Stimulated activated CD4-positive, alpha-beta T cell treated with anti-CD3 and anti-CD28 coated beads, Interleukin-12 subunit alpha, Interleukin-12 subunit beta, amount 100 ng/mL, for 24 hours (primary cell): ENCODE measurements around the gene LLGL2.
"Not testable (repeated sequence)": the region's sequence is repeated elsewhere in the genome, so short reads cannot be mapped to it uniquely, and the experiment has no call there.

Experiments used
- DNase-seq, 2 experiments: peaks; one replicate each; pipeline ENCODE4 v3.0.0-alpha.2; 2020; ENCODE audit warnings: low read depth in 2 of 2

Gene LLGL2

DNA sequence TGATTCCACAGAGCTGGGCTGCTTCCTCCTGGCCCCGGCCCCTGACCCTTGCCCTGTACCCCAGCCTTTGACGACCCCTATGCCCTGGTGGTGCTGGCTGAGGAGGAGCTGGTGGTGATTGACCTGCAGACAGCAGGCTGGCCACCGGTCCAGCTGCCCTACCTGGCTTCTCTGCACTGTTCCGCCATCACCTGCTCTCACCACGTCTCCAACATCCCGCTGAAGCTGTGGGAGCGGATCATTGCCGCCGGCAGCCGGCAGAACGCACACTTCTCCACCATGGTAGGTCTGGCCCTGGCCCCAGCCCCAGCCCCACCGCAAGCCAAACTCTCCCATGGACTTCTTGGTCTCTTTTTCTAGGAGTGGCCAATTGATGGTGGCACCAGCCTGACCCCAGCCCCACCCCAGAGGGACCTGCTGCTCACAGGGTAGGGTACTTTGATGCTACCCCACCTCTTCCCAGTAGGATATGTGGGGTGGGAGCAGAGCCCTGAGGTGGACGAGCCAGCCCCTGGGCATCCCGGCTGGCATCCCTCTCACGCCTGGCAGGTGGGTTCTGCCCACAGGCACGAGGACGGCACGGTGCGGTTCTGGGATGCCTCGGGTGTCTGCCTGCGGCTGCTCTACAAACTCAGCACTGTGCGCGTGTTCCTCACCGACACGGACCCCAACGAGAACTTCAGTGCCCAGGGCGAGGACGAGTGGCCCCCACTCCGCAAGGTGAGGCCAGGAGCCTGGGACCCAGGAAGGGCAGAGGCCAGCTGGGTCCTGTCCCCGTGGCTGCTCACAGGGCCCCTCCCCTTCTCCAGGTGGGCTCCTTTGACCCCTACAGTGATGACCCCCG is 43.1 kb downstream of the LLGL2 start:
- DNase-seq = no peak

DNA sequence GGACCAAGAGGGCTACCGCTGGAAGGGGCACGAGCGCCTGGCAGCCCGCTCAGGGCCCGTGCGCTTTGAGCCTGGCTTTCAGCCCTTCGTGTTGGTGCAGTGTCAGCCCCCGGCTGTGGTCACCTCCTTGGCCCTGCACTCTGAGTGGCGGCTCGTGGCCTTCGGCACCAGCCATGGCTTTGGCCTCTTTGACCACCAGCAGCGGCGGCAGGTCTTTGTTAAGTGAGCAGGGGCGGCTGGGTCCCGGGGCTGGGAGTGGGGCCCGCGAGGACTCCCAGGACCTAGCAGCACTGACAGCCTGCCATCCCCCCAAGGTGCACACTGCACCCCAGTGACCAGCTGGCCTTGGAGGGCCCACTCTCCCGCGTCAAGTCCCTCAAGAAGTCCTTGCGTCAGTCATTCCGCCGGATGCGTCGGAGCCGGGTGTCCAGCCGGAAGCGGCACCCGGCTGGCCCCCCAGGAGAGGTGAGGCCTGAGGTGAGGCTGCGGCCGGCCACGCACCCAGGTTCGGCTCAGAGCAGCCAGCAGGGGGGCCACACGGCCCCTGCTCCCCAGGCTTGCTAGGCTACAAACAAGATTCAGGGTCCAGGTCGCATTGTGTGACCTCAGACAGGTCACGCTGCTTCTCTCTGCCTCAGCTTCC is 44.7 kb downstream of the LLGL2 start:
- no peak for DNase-seq

DNA sequence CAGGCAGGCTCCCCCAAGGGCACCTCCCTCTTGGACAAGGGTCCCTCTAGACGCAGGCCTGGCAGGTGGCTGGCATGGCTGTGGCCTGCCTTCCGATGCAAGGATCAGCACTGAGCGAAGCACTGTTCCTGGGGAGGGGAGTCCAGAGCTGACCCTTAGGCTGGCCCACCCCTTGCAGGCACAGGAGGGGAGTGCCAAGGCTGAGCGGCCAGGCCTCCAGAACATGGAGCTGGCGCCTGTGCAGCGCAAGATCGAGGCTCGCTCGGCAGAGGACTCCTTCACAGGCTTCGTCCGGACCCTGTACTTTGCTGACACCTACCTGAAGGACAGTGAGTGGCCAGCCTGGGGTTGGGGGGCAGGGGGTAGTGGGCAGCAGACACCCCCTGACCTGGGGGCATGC is 45.3 kb downstream of the LLGL2 start:
- DNase-seq = no peak

DNA sequence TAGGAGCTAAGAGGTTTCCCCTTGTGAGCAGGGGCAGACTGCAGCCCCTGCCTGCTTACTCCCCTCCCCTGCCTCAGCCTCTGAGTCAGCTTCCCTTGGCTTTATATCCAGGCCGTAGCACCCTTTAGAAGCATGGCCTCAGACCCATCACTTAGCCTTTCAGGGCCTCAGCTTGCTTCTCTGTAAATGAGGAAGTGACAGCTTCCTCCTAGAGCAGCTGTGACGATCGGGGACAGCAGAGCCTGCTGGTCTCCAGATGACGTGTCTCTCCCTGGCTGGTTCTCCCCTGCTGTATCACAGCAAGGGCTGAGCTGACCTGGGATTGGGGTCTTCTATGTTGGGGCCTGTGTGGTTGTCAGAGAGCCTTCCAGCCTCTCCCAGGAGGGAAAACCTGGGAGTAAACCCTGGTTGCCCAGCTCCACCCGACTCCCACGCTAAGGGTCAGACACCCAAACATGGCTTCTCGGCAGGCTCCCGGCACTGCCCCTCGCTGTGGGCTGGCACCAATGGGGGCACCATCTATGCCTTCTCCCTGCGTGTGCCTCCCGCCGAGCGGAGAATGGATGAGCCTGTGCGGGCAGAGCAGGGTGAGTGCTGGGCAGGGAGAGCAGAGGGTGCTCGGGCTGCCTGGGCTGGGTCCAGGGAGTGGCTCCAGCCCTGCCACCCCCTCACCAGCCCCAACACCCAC is 45.8 kb downstream of the LLGL2 start:
- DNase-seq = no peak

DNA sequence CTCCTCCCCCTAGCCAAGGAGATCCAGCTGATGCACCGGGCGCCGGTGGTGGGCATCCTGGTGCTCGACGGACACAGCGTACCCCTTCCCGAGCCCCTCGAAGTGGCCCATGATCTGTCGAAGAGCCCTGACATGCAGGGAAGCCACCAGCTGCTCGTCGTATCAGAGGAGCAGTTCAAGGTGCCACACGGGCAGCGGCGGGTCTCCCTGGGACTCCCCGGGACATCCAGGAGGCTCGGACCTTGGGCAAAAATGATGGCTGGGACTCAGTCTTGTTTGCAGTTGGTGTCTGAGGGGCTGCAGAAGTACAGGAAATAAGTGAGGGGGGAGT is 46.4 kb downstream of the LLGL2 start:
- DNase-seq = no peak

DNA sequence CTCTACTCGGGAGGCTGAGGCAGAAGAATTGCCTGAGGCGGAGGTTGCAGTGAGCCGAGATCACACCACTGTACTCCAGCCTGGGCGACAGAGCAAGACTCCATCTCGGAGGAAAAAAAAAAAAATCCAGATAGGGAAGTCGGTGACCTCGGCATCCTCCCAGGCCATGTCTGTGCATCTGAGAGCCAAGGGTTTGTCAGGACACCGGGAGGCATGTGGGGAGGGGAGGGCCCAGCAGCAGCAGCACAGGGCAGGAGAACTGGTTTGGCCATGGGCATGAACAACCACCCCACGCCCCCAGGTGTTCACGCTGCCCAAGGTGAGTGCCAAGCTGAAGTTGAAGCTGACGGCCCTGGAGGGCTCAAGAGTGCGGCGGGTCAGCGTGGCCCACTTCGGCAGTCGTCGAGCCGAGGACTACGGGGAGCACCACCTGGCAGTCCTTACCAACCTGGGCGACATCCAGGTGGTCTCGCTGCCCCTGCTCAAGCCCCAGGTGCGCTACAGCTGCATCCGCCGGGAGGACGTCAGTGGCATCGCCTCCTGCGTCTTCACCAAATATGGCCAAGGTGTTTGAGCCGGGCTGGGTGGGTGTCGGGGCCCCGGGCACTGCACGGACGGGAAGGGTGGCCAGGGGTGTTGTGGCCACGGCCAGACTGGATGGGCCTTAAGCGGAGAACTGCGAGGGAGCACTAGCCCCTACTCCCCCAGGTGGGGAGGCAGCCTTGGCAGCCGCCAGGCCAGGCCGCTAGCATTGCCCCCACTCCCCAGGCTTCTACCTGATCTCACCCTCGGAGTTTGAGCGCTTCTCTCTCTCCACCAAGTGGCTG is 47.4 kb downstream of the LLGL2 start:
- no peak for DNase-seq

DNA sequence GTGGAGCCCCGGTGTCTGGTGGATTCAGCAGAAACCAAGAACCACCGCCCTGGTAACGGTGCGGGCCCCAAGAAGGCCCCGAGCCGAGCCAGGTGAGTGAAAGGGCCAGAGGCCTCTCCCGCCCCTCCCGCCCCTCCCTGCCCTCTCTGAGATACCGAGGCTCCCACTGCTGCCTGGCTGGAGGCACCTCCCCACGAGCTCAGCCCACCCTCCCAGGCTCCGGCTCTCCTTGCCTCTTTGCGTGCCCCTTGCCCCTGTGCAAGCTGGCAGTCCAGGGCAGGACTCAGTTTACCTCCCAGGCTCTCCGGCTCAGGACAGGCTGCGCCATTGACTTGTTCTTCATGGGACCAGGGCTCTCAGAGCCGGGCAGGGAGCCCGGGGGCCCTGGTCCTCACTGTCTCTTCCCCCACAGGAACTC is 48.1 kb downstream of the LLGL2 start:
- no peak for DNase-seq

DNA sequence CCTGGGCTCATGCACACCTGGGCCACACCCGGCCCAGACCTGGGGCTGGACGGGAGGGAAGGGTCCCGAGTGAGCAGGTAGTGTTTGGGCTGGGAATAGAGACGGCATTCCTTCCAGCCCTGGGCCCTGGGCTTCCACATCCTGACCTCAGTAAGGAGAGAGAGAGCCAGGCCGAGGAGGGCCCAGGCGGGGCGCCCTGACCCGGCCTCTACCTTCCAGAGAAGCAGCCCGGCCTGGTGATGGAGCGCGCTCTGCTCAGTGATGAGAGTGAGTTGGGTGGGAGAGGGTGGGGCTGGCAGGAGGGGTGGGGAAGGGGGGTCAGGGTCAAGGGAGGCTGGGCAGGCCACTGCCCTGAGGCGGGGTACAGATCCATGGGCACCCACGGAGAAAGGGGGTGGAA is 48.5 kb downstream of the LLGL2 start:
- no peak for DNase-seq

DNA sequence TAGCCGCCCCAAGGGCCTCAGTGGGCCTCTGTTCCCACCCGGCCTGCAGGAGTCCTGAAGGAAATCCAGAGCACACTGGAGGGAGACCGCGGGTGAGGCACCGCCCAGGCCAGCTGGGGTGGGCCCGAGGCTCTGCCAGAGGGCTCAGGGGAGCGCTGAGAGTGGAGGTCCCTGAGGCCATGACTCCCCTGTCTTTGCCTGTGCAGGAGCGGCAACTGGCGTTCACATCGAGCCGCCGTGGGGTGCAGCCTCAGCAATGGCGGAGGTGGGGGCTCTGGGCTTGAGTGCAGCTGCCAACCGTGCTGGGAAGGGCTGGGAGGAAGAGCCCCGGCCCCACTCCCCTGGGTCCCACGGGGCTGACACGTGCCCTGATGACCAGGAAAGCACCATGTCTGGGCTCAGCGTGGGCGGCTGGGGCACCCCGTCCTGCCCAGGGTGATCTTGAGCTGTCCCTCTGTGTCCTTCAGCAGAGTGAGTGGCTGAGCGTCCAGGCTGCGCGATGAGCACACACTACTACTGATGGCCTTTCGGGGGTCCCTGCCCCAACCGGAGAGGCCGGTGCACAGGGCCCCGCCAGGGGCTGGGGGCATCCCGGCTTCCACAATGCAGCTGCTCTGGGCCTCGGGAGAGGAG is 49.0 kb downstream of the LLGL2 start:
- DNase-seq = no peak

DNA sequence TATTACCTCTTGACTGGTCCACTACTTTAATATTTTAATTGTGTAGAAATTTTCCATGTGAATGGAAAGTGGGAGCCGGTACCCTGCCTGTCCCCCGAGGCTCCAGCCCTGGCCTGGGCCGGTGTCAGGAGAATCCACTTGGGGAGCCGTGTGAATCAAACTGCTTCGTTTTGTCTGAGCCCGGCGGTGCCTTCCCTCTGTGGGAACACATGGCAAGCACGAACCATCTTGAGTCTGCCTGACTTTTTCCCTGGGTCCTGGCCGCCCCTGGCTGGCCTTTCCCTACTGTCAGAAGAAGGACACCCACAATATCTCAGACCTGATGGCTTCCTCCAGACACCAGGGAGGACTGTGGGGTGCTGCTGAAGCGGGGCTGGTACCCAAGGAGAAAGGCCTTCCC is 49.7 kb downstream of the LLGL2 start:
- no peak for DNase-seq

DNA sequence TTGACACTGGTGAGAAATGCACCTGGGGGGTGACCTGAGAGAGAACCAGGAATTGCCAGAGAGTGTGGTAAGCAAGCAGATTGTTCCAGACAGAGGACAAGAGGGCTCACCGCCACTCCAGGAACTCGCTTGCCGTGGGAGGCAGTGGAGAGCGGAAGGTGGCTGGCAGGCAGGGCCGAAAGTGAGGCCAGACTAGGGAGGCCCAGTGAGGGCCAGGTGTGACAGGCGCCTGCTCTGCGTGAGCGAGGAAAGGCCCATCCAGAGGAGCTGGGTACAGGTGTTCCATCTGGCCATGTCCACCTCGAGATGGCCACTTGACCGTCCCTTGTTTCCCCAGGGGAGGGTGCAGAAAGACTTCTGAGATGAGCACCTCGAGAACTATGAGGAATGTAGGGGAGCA is 50.2 kb downstream of the LLGL2 start:
- DNase-seq = no peak

DNA sequence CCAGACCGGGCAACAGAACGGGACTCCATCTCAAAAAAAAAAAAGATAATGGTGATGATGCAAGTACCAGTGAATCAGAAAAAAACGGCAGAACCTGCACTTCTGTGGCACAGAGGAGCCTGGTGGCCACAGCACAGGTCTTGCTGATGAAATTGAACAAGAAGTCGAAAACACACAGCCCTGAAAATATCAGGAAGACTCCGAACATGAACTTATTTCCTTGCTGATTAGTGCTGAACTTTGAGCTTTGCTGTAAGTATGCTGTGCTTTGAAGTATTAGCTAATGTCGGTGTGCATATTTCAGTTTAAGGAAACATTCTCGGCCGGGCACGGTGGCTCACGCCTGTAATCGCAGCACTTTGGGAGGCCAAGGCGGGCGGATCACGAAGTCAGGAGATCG is 51.2 kb downstream of the LLGL2 start:
- DNase-seq = no peak

DNA sequence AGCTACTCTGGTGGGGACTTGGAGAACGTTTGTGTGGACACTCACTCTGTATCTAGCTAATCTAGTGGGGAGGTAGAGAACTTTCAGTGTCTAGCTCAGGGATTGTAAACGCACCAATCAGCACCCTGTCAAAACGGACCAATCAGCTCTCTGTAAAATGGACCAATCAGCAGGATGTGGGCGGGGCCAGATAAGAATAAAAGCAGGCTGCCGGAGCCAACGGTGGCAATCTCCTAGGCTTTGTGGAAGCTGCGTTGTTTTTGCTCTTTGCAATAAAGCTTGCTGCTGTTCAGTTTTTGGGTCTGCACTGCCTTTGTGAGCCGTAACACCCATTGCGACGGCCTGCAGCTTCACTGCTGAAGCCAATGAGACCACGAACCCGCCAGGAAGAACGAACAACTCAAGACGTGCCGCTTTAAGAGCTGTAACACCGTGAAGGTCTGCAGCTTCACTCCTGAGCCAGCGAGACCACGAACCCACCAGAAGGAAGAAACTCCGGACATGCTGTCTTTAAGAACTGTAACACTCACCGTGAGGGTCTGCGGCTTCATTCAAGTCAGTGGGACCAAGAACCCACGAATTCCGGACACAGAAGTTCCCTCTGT is 55.7 kb downstream of the LLGL2 start:
- DNase-seq = peak in 1 of 2 experiments; percentile 47

DNA sequence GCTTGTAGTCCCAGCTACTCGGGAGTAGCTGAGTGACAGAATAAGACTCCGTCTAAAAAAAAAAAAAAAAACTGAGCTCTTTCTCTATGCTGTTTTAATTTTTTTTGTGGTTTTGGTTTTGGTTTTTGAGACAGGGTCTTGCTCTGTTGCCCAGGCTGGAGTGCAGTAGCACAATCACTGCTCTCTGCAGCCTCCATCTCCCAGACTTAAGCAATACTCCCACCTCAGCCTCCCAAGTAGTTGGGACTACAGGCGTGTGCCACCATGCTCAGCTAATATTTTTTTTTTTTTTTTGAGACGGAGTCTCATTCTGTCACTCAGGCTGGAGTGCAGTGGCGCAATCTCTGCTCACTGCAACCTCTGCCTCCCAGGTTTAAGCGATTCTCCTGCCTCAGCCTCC is 57.7 kb downstream of the LLGL2 start:
- not testable (repeated sequence) for DNase-seq

DNA sequence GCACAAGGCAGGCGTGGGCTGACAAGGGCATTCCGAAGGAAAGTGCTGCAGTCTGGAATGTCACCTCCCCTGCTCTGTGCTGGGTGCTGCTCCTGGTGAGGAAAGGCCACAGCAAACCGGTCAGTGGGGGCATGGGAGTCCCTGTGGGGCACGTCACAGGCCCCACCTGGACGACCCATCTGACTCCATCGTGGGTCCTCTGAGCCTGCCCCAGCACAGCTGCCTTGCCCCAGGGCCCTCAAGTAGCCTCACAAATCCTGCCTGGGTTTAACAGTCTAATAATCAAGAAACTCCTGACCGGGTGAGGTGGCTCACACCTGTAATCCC is 59.3 kb downstream of the LLGL2 start:
- DNase-seq = no peak

DNA sequence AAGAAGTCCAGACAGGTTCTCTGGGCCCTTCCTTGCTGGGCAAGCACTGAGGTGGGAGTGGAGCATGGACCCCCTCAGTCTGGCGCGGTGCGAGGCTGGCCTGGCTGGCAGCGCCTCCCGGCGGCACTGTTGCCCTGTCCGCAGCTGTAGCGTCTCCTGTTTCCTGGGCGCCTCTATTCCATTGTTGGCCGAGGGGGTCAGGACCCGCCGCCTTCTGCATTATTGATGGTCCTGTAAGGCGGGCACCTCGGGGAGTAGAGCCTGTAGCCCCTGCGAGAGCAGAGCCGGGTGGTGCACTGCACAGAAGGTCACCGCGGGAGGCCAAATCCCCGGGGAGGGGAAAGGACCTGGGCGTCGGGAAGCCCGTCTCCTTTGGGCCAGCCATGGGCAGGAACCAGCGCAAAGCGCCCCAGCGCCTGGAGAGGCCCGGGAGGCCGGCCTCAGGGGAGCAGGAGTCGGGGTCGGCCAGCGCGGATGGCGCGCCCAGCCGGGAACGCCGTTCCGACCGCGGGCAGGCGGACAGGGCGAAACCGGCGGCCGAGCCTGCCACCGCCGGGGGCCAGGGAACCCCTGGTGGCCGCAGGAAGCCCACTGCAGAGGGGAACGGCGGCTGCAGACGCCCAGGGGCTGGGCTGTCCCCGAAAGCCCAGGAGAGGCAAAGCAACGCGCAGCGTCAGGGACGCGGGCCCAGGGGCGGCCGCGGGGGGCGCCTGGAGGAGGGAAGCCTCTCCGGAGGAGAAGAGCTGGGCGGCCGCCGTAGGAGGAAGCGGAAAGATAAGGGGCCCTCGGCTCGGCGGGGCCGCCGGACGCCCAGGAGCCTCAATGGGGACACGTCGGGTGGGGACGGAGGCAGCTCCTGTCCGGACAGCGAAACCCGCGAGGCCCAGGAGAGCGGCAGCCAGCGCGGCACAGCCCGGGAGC is 62.4 kb downstream of the LLGL2 start, which contains the start of gene MYO15B:
TSS of gene MYO15B (plus strand) at position 126 of the 921 bp plus-strand sequence. CDS start at position 384, 258 bp downstream.
- DNase-seq = peak; percentile 31 to 33

DNA sequence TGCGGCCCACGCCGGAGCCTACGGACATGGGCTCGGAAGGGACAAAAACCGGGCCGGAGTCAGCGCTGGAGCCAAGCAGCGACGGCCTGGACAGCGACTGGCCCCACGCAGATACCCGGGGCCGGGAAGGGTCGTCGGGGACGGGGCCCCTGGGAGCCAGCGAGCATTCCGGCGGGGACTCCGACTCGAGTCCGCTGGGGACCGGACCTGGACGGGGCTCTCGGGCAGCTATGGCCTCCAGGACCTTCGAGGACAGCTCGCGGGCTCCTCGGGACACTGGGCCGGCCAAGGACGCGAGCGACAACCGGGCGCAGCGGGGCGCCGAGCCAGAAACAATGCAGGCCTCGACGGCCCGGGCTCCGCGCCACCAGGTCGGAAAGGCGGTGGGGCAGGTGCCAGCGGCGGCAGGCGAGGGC is 63.1 kb downstream of the LLGL2 start:
- no peak for DNase-seq

DNA sequence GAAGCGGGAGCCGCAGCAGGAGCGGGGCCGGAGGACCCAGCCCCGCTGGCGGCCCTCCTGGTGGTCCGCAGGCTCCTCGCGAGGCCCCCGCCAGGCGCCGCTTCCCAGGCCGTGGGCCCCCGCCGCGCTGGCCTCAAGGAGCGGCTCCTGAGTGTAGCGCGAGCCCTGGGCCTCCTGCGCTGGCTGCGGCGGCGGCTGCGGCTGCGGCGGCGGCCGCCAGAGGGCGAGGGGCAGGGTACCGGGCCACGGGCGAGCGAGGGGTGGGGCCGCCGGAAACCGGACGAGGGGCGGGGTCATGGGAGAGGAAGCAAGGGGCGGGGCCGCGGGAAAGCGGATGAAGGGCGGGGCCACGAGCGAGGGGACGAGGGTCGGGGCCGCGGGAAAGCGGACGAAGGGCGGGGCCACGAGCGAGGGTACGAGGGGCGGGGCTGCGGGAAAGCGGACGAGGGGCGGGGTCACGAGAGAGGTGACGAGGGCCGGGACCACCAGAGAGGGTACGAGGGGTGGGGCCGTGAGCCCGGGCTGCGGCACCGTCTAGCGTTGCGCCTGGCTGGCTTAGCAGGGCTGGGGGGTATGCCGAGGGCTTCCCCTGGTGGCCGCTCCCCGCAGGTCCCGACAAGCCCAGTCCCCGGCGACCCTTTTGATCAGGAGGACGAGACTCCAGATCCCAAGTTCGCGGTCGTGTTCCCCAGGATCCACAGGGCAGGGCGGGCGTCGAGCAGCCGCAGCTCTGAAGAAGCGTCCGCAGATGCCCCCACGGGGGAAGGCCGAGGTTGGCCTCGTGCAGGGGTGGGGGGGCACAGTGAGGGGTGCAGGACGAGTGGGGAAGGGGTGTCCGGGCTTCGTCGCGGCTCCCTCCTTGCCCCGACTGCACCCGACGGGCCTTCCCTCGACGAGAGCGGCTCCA is 63.8 kb downstream of the LLGL2 start:
- DNase-seq = peak; percentile 96 to 99

DNA sequence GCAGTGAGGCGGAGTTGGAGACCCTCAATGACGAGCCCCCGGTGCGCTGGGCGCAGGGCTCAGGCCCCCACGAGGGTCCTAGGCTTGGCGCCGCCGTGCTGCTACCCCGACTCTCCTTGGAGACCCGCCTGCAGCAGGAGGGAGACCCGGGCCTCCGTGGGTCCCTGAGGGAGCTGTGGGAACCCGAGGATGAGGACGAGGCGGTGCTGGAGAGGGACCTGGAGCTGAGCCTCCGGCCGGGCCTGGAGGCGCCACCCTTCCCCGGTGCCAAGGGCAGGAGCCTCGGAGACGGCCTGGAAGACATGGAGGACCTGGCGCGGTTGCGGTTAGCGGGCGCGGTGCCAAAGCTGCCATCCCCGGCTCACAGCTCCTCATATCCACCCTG is 64.4 kb downstream of the LLGL2 start:
- no peak for DNase-seq
